Measurements from ENCODE around the gene CFAP410. TPM values are rescaled to one million over a fixed set of nuclear protein-coding genes. Genes with fewer than 3 reads are reported as not detected.

Gene CFAP410
- total RNA-seq, 1 experiment from 2014 or later = 10.1 TPM

GRCh38 chr21:44301141-44301540, 38.0 kb downstream of the CFAP410 start:
- peaks cover 3% of the 10 kb centered on the region for H3K4me1 Mint-ChIP-seq (ENCODE audit: insufficient read depth, unreplicated experiment)
- H3K9me3 Mint-ChIP-seq (ENCODE audit: unreplicated experiment) = no peaks in the 10 kb centered on the region
- POLR2A ChIA-PET = interaction anchor here (1.5 kb wide), 1 partner anchor 37 kb away, joined by 4 read pairs; no protein-coding TSS in a partner anchor
- no peak for DNase-seq (ENCODE audit: unreplicated experiment)
- BruUV-seq (replicated peaks) = no TSS peak
- peaks cover 6% of the 10 kb centered on the region for H3K36me3 Mint-ChIP-seq (ENCODE audit: insufficient read depth, unreplicated experiment)
- H3K27me3 Mint-ChIP-seq (ENCODE audit: insufficient read depth, unreplicated experiment) = no peaks in the 10 kb centered on the region
- no peak for TF ChIP-seq CTCF (IDR thresholded peaks at IDR 0.05; ENCODE audit: unreplicated experiment)
- intact Hi-C loops (cut with micrococcal nuclease) = no loop called here
- H3K4me3 Mint-ChIP-seq (ENCODE audit: unreplicated experiment) = peak overlapping the region; percentile 72
- CTCF ChIA-PET = interaction anchor here (0.6 kb wide), 1 partner anchor 37 kb away, joined by 3 read pairs; no protein-coding TSS in a partner anchor
- H3K27ac Mint-ChIP-seq (ENCODE audit: low read depth, unreplicated experiment) = peak overlapping the region; percentile 54

GRCh38 chr21:44300262-44300959, 38.8 kb downstream of the CFAP410 start:
- BruUV-seq (replicated peaks) = no TSS peak
- CTCF ChIA-PET = interaction anchor here (0.6 kb wide), 1 partner anchor 36 kb away, joined by 3 read pairs; no protein-coding TSS in a partner anchor
- Mint-ChIP-seq H3K4me3 (ENCODE audit: unreplicated experiment) (peak overlapping the region; percentile 72), H3K27me3 (ENCODE audit: insufficient read depth, unreplicated experiment) (no peaks in the 10 kb centered on the region), H3K27ac (ENCODE audit: low read depth, unreplicated experiment) (peak overlapping the region; percentile 54), H3K9me3 (ENCODE audit: unreplicated experiment) (no peaks in the 10 kb centered on the region), H3K4me1 (ENCODE audit: insufficient read depth, unreplicated experiment) (peaks cover 3% of the 10 kb centered on the region), H3K36me3 (ENCODE audit: insufficient read depth, unreplicated experiment) (peaks cover 6% of the 10 kb centered on the region)
- intact Hi-C loops (cut with micrococcal nuclease) = no loop called here
- no peak for TF ChIP-seq CTCF (IDR thresholded peaks at IDR 0.05; ENCODE audit: unreplicated experiment)
- POLR2A ChIA-PET = interaction anchor here (0.9 to 2.4 kb wide), 3 partner anchors 23 to 38 kb away, joined by 3 to 10 read pairs (median 4); partner anchors contain the start of gene CFAP410
- peak; percentile 57 for DNase-seq (ENCODE audit: unreplicated experiment)

GRCh38 chr21:44299458-44300261, 39.5 kb downstream of the CFAP410 start, which contains the start of gene PFKL:
PFKL (plus strand) TSS chr21:44300053; CDS start chr21:44300106, 53 bp downstream.
- Mint-ChIP-seq H3K9me3 (ENCODE audit: unreplicated experiment) (no peaks in the 10 kb centered on the region), H3K36me3 (ENCODE audit: insufficient read depth, unreplicated experiment) (peaks cover under 1% of the 10 kb centered on the region), H3K4me1 (ENCODE audit: insufficient read depth, unreplicated experiment) (no peaks in the 10 kb centered on the region), H3K4me3 (ENCODE audit: unreplicated experiment) (peak within 1 kb of the TSS; percentile 72), H3K27me3 (ENCODE audit: insufficient read depth, unreplicated experiment) (no peaks in the 10 kb centered on the region), H3K27ac (ENCODE audit: low read depth, unreplicated experiment) (peak within 1 kb of the TSS; percentile 69)
- TF ChIP-seq CTCF (IDR thresholded peaks at IDR 0.05; ENCODE audit: unreplicated experiment) = no peak
- intact Hi-C loops (cut with micrococcal nuclease) = no loop called here
- ChIA-PET CTCF (interaction anchor here (0.6 to 1.0 kb wide), 2 partner anchors 324 to 1767 kb away, joined by 3 to 5 read pairs; no protein-coding TSS in a partner anchor), POLR2A (interaction anchor here (0.6 to 2.4 kb wide), 7 partner anchors 22 to 541 kb away, joined by 3 to 10 read pairs (median 3); partner anchors contain the start of gene CFAP410)
- BruUV-seq (replicated peaks) = no TSS peak
- DNase-seq (ENCODE audit: unreplicated experiment) = peak; percentile 54

GRCh38 chr21:44299085-44299457, 40.1 kb downstream of the CFAP410 start:
- no TSS peak for BruUV-seq (replicated peaks)
- no peak for TF ChIP-seq CTCF (IDR thresholded peaks at IDR 0.05; ENCODE audit: unreplicated experiment)
- Mint-ChIP-seq H3K4me1 (ENCODE audit: insufficient read depth, unreplicated experiment) (no peaks in the 10 kb centered on the region), H3K27ac (ENCODE audit: low read depth, unreplicated experiment) (peak overlapping the region; percentile 69), H3K27me3 (ENCODE audit: insufficient read depth, unreplicated experiment) (no peaks in the 10 kb centered on the region), H3K36me3 (ENCODE audit: insufficient read depth, unreplicated experiment) (no peaks in the 10 kb centered on the region), H3K9me3 (ENCODE audit: unreplicated experiment) (no peaks in the 10 kb centered on the region), H3K4me3 (ENCODE audit: unreplicated experiment) (peak overlapping the region; percentile 72)
- POLR2A ChIA-PET = interaction anchor here (0.6 to 2.4 kb wide), 5 partner anchors 31 to 291 kb away, joined by 3 to 10 read pairs (median 3); partner anchors contain the start of gene CFAP410
- intact Hi-C loops (cut with micrococcal nuclease) = no loop called here
- DNase-seq (ENCODE audit: unreplicated experiment) = no peak
- CTCF ChIA-PET = interaction anchor here (0.6 to 1.7 kb wide), 3 partner anchors 39 to 1766 kb away, joined by 3 to 8 read pairs (median 5); no protein-coding TSS in a partner anchor

Data from MCF 10A (cell line).